HL-60/S4 (cell line): ENCODE data around the gene SLC7A4.
"Not testable (repeated sequence)": the region's sequence is repeated elsewhere in the genome, so short reads cannot be mapped to it uniquely, and the experiment has no call there.

Experiments
- in situ Hi-C: fragments of 300-500 bp; cut with MboI; formaldehyde crosslinking; loops from 2 replicates; pipeline ENCODE4 v1.14.3; 2022; ENCODE audit warnings: low sequenced_read_pairs

SLC7A4 gene

GRCh38 chr22:21064917-21065864 lies 32.8 kb upstream of the SLC7A4 start:
- in situ Hi-C loops = no loop called here

- in situ Hi-C loops = not testable (repeated sequence)
Measured at GRCh38 chr22:21064425-21064824, 32.1 kb upstream of the SLC7A4 start.

- in situ Hi-C loops = not testable (repeated sequence)
Measured at GRCh38 chr22:21061660-21062321, 29.4 kb upstream of the SLC7A4 start.

- in situ Hi-C loops = not testable (repeated sequence)
Measured at GRCh38 chr22:21060363-21060762, 28.0 kb upstream of the SLC7A4 start.

GRCh38 chr22:21055880-21056319 lies 23.5 kb upstream of the SLC7A4 start:
- in situ Hi-C loops = no loop called here

- in situ Hi-C loops = no loop called here
Measured at GRCh38 chr22:21055564-21055834, 23.1 kb upstream of the SLC7A4 start.

- in situ Hi-C loops = no loop called here
Measured at GRCh38 chr22:21054714-21055563, 22.6 kb upstream of the SLC7A4 start.

GRCh38 chr22:21054046-21054713 lies 21.8 kb upstream of the SLC7A4 start:
- in situ Hi-C loops = no loop called here

GRCh38 chr22:21052715-21053459 lies 20.5 kb upstream of the SLC7A4 start:
- in situ Hi-C loops = no loop called here

- in situ Hi-C loops = no loop called here
Measured at GRCh38 chr22:21051831-21052400, 19.6 kb upstream of the SLC7A4 start.

- in situ Hi-C loops = no loop called here
Measured at GRCh38 chr22:21051145-21051830, 18.9 kb upstream of the SLC7A4 start.

- in situ Hi-C loops = not testable (repeated sequence)
Measured at GRCh38 chr22:21048965-21049364, 16.6 kb upstream of the SLC7A4 start.

GRCh38 chr22:21048448-21048847 lies 16.1 kb upstream of the SLC7A4 start:
- in situ Hi-C loops = not testable (repeated sequence)

- in situ Hi-C loops = no loop called here
Measured at GRCh38 chr22:21047730-21048129, 15.4 kb upstream of the SLC7A4 start.

GRCh38 chr22:21047035-21047661 lies 14.8 kb upstream of the SLC7A4 start:
- in situ Hi-C loops = no loop called here

- in situ Hi-C loops = no loop called here
Measured at GRCh38 chr22:21045585-21046294, 13.4 kb upstream of the SLC7A4 start, which contains the start of gene LRRC74B. LRRC74B (plus strand) TSS chr22:21045946; CDS start chr22:21045987, 41 bp downstream.

GRCh38 chr22:21044931-21045584 lies 12.7 kb upstream of the SLC7A4 start:
- in situ Hi-C loops = no loop called here
